Measurements from ENCODE around the gene CD3G.

DNA sequence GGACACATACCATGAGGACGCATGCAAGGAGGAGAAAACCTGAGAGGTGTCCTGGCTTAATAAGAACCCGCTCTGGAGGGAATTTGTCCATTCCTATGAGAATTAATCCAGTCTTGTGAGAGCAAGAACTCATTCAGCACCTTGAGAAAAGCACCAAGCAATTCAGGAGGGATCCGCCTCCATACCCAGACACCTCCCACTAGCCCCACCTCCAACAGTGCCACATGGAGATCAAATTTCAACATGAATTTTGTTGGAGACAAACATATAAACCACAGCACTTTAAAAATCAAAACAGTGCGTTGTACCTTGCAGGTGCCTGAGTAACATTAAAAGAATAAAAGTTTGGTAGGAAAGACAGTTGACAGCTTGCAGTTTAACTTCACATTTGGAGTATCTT lies 26.6 kb downstream of the CD3G start:
- TF ChIP-seq EP300 (IDR thresholded peaks at IDR 0.05): no peak
- TF ChIP-seq CTCF (IDR thresholded peaks at IDR 0.05): no peak
- no peak for TF ChIP-seq POLR2A (IDR thresholded peaks at IDR 0.05)
- TF ChIP-seq POLR2AphosphoS5 (IDR thresholded peaks at IDR 0.05): no peak

Measured in upper lobe of left lung (tissue), 4 donors.